Activated CD4-positive, alpha-beta T cell treated with anti-CD3 and anti-CD28 coated beads, Interleukin-2, amount 50 U/mL, for 24 hours (primary cell): ENCODE measurements around the gene EFTUD2.
"Not testable (repeated sequence)": the region's sequence is repeated elsewhere in the genome, so short reads cannot be mapped to it uniquely, and the experiment has no call there.

Experiments
- DNase-seq, 2 donors: peaks; one replicate each; pipeline ENCODE4 v3.0.0-alpha.2; 2020; ENCODE audit warnings: low read depth in 1 of 2, low spot score in 1 of 2

The EFTUD2 gene

DNA sequence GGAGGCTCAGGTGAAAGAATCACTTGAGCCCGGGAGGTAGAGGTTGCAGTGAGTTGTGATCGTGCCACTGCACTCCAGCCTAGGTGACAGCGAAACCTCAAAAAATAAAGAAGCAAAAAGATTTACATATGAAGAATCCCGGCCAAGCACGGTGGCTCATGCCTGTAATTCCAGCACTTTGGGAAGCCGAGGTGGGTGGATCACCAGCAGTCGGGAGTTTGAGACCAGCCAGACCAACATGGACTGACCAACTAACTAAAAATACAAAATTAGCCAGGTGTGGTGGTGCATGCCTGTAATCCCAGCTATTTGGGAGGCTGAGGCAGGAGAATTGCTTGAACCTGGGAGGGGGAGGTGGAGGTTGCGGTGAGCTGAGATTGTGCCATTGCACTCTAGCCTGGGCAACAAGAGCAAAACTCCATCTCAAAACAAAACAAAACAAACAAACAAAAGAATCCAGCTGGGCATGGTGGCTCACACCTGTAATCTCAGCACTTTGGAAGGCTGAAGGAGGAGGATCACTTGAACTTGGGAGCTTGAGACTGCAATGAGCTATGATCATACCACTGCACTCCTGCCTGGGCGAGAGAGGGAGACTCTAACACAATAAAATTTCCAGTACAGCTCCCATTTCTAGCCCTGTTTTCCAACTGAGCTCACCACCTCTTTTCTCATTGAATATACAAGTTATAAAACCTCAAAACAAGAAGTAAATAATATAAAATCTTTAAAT is 90.4 kb downstream of the EFTUD2 start:
- not testable (repeated sequence) for DNase-seq

- no peak for DNase-seq
These were observed 91.1 kb downstream of the EFTUD2 start for GRCh38 chr17:44808156-44808555.

GRCh38 chr17:44807817-44808155 is 91.5 kb downstream of the EFTUD2 start:
- no peak for DNase-seq

- DNase-seq: no peak
These were observed 92.0 kb downstream of the EFTUD2 start for GRCh38 chr17:44807093-44807816.

DNA sequence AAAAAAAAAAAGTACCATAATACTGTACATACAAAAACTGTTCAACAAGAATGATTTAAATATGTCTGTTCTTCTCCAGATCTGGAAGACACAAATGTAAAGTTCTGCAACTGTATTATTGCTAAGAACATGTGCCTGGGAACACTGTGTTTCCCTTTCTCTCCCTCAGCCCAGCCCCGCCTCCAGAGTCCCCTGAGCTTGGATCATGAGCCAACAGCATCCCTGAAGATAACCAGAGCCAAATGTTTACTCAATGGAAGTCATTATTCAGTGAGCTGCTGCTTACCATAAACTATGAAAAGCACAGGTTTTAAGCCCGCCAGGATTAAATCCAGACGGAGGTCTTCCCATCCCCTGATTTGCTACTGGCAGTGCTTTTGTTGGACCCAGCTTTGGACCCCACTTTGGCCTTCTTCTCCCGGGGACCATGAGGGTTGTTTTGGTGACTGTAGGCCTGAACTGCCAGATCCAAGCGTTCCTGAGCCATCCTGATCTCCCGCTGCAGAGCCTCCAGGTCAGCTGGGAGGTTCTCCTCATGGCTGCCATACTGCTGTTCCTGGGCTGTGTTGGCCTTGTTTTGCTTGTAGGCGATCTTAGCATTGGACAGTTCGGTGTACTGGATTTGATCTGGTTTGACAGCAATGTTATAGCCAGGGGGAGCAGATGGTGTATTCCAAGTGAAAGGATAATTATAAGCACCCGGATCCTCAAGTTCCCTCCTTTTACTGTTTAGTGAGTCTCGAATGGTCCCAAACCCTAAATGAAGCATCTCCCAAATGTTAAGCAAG is 94.7 kb downstream of the EFTUD2 start:
- no peak for DNase-seq

GRCh38 chr17:44801880-44802279 is 97.4 kb downstream of the EFTUD2 start:
- no peak for DNase-seq
